ENCODE measurements around the gene CPT1A.
A peak's percentile ranks its signal among the peaks of the same experiment; 100 is the strongest.

Gene CPT1A

DNA sequence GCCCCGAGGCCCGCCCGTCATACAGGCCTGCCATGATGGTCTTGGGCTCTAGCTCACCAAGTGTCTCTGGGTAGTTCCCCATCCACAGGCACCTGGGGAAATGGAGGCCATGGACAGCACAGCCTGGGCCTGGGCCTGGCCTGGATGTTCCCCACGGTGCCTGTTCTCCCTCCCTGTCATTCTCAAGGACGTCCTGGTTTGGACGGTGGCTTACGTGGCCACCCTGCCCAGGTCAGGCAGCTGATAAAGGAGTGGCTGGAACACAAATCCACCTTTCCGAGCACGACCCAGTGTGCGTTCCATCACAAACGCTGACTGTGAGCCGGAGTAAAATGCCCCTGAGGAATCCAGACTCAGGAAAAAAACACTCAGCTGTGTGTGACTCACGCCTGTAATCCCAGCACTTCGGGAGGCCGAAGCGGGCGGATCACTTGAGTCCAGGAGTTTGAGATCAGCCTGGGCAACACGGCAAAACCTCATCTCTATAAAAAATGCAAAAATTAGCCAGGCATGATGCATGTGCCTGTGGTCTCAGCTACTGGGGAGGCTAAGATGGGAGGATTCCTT, 49.2 kb downstream of the CPT1A start:
- Histone ChIP-seq H3K4me1 (peaks cover 0 to 22% (median 8%) of the 10 kb centered on the region in 10 experiments; a peak in 11 of 20 replicates), H3K9ac (no peak overlapping the region), H3K27me3 (no peaks in the 10 kb centered on the region), H3K4me3 (no peak overlapping the region), H3K27ac (no peak overlapping the region), H4K20me1 (no peaks in the 10 kb centered on the region), H3K9me3 (replicated peaks in 1 of 11) (no peaks in the 10 kb centered on the region), H3K4me2 (peak overlapping the region in 3 of 11 experiments; percentile 45 to 62 (median 56); a peak in 6 of 22 replicates), H3K36me3 (peaks cover 18 to 92% (median 68%) of the 10 kb centered on the region in 11 experiments)
- TF ChIP-seq Cebpa-rat (IDR thresholded peaks at IDR 0.05): no peak

DNA sequence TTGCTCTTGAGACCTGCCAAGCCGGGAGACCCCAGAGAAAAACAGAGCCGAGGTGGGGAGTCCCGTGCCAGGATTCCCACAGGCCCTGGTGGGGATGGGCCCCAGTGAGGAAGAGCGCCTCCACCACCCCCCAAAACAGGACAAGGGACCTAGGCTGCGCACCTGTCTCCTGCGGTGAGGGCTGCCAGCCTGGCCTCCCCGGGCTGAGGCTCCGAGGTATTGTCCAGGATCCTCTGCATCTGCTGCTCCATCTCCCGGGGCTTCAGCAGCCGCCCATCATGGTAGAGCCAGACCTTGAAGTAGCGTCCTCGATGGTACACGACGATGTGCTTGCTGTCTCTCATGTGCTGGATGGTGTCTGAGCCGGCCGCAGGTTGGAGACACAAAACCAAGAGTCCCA, 57.1 kb downstream of the CPT1A start:
- Histone ChIP-seq H3K9me3 (replicated peaks in 1 of 11) (no peaks in the 10 kb centered on the region), H3K4me2 (no peak overlapping the region), H3K36me3 (peaks cover 33 to 91% (median 69%) of the 10 kb centered on the region in 11 experiments; a peak in 21 of 22 replicates), H4K20me1 (0 out of 22 replicates have a peak, but pooled peaks cover 0 to 2% (median 0%) of the 10 kb centered on the region in 11 experiments), H3K27me3 (no peaks in the 10 kb centered on the region), H3K9ac (no peak overlapping the region), H3K27ac (no peak overlapping the region), H3K4me1 (peaks cover 0 to 4% (median 0%) of the 10 kb centered on the region in 10 experiments; a peak in 2 of 20 replicates), H3K4me3 (no peak overlapping the region)
- TF ChIP-seq Cebpa-rat (IDR thresholded peaks at IDR 0.05): no peak

DNA sequence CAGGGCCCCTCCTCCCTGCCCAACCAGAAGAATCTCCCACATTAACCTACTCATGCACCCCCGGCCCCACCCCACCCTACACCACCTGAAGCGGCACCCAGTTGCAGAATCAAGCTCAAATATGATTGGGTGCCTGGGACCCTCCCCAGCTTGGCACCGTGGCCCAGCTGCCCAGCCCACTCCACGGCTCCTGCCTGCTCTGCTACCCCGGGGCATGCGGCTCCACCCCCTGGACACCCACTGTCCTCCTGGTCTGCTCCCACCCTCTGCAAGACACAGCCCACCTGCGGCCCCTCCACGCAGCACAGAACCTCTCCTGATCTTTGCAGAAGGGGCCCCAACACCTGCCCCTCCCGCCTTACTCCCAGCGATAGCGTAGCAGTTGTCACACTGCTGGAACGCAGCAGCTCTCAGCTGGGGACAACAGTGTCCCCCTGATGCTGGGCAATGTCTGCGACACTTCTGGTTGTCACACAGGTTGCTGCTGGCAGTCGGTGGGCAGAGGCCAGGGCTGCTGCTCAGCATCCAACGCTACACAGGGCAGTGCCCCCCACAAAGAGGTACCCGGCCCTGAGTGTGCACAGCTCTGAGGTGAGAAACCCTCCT, 58.4 kb downstream of the CPT1A start:
- peaks cover 33 to 96% (median 81%) of the 10 kb centered on the region in 11 experiments; a peak in 21 of 22 replicates for H3K36me3 ChIP-seq
- no peak overlapping the region for H3K4me3 ChIP-seq
- no peak overlapping the region for H3K27ac ChIP-seq
- peaks cover 0 to 4% (median 0%) of the 10 kb centered on the region in 10 experiments; a peak in 1 of 20 replicates for H3K4me1 ChIP-seq
- no peak overlapping the region for H3K4me2 ChIP-seq
- 0 out of 22 replicates have a peak, but pooled peaks cover 0 to 2% (median 0%) of the 10 kb centered on the region in 11 experiments for H4K20me1 ChIP-seq
- H3K27me3 ChIP-seq: no peaks in the 10 kb centered on the region
- no peak for TF ChIP-seq Cebpa-rat (IDR thresholded peaks at IDR 0.05)
- no peak overlapping the region for H3K9ac ChIP-seq
- no peaks in the 10 kb centered on the region for H3K9me3 ChIP-seq (replicated peaks in 1 of 11)

DNA sequence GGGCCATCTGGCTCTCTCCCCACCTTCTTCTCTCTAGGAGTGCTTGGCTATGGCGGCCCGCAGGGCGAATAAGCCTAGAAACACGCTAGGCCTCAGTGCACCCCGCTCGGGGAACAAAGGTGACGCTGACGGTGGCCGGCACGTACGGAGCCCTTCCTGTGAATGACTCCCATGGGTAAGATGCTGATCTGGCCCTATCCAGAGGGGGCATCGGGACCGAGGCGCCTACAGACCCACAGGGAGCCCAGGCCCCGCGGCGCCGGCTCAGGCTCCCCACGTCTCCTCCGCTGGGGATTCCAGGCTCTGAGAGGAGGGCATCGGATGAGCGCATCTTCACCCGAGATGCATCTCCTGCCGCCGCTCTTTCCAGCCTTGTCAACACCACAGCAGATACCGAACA, 59.0 kb downstream of the CPT1A start:
- peaks cover 0 to 4% (median 0%) of the 10 kb centered on the region in 10 experiments; a peak in 1 of 20 replicates for H3K4me1 ChIP-seq
- no peak overlapping the region for H3K4me2 ChIP-seq
- no peak for TF ChIP-seq Cebpa-rat (IDR thresholded peaks at IDR 0.05)
- H4K20me1 ChIP-seq: 0 out of 22 replicates have a peak, but pooled peaks cover 0 to 2% (median 0%) of the 10 kb centered on the region in 11 experiments
- H3K4me3 ChIP-seq: no peak overlapping the region
- H3K9ac ChIP-seq: no peak overlapping the region
- H3K9me3 ChIP-seq (replicated peaks in 1 of 11): no peaks in the 10 kb centered on the region
- H3K27me3 ChIP-seq: no peaks in the 10 kb centered on the region
- no peak overlapping the region for H3K27ac ChIP-seq
- peaks cover 33 to 96% (median 84%) of the 10 kb centered on the region in 11 experiments; a peak in 21 of 22 replicates for H3K36me3 ChIP-seq

DNA sequence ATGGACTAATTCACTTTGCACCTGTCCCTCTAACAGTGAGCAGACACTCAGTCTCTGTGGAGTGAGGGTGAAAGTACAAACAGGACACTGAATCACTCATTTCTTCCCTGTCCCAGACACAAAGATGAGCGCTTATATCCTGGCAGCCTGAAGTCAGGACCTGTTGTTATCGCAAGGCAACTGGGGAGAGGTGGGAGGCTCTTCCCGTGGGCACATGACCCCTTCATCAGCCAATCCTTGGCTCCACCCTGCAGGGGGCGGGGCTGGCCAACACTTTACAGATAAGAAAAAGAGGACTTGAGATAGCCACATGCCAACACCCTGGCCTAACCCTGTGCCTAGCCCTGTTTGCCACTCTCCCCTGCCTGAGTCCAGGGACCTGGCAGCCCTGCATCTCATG, 60.9 kb downstream of the CPT1A start:
- no peaks in the 10 kb centered on the region for H3K27me3 ChIP-seq
- no peak overlapping the region for H3K4me3 ChIP-seq
- H4K20me1 ChIP-seq: 0 out of 22 replicates have a peak, but pooled peaks cover 0 to 2% (median 0%) of the 10 kb centered on the region in 11 experiments
- H3K4me1 ChIP-seq: peaks cover 0 to 4% (median 0%) of the 10 kb centered on the region in 10 experiments; a peak in 1 of 20 replicates
- no peak overlapping the region for H3K27ac ChIP-seq
- no peaks in the 10 kb centered on the region for H3K9me3 ChIP-seq (replicated peaks in 1 of 11)
- no peak for TF ChIP-seq Cebpa-rat (IDR thresholded peaks at IDR 0.05)
- no peak overlapping the region for H3K9ac ChIP-seq
- H3K36me3 ChIP-seq: peaks cover 52 to 97% (median 90%) of the 10 kb centered on the region in 11 experiments; a peak in 21 of 22 replicates
- H3K4me2 ChIP-seq: no peak overlapping the region

DNA sequence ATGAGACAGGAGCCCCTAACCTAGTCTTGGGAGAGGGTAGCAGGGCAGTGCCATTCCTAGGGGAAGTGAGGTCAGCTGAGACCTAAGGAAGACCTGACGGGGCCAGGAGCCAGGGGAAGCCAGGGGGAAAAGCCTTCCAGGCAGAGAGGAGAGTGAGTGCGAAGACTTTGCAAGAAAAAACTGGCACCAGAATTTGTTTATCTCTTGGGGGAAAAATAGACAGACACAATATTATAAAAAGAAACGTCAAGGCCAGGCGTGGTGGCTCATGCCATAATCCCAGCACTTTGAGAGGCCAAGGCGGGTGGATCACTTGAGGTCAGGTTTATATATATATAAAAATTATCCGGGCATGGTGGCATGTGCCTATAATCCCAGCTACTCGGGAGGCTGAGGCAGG, 63.5 kb downstream of the CPT1A start:
- H3K4me2 ChIP-seq: no peak overlapping the region
- H3K36me3 ChIP-seq: peaks cover 66 to 98% (median 95%) of the 10 kb centered on the region in 11 experiments
- H3K27me3 ChIP-seq: no peaks in the 10 kb centered on the region
- H3K4me3 ChIP-seq: no peak overlapping the region
- no peaks in the 10 kb centered on the region for H3K9me3 ChIP-seq (replicated peaks in 1 of 11)
- no peak for TF ChIP-seq Cebpa-rat (IDR thresholded peaks at IDR 0.05)
- H3K27ac ChIP-seq: no peak overlapping the region
- H3K9ac ChIP-seq: no peak overlapping the region
- peaks cover 0 to 4% (median 0%) of the 10 kb centered on the region in 10 experiments; a peak in 1 of 20 replicates for H3K4me1 ChIP-seq
- H4K20me1 ChIP-seq: no peaks in the 10 kb centered on the region

DNA sequence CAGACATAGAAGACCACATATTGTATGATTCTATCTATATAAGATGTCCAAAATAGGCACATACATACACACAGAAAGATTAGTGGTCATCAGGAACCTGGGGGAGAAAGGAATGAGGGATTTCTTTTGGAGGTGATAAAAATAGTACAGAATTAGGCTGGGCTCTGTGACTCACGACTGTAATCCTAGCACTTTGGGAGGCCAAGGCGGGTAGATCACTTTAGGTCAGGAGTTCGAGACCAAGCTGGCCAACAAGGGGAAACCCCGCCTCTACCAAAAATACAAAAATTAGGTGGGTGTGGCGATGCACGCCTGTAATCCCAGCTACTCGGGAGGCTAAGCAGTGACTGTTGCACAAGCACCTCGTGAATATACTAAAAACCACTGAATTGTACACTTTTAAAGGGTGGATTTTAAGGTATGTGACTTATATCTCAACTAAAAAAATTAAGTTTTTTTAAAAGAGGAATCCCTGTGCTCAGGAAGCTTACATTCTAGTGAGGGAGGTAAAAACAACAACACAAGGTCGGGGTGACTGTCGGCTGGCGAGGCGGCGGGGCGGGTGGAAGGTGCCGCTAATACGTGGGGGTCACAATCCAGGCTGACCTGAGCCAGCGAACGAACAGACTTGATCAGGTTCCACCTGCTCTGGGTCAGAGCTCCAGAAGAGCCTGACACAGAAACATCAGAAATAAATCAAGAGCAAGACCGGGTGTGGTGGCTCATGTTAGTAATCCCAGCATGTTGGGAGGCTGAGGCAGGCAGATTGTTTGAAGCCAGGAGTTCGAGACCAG, 65.1 kb downstream of the CPT1A start:
- H3K4me3 ChIP-seq: no peak overlapping the region
- H3K9ac ChIP-seq: no peak overlapping the region
- H3K27me3 ChIP-seq: no peaks in the 10 kb centered on the region
- peaks cover 73 to 100% (median 94%) of the 10 kb centered on the region in 11 experiments for H3K36me3 ChIP-seq
- TF ChIP-seq Cebpa-rat (IDR thresholded peaks at IDR 0.05): no peak
- H3K9me3 ChIP-seq (replicated peaks in 1 of 11): no peaks in the 10 kb centered on the region
- H3K4me1 ChIP-seq: peaks cover 0 to 4% (median 0%) of the 10 kb centered on the region in 10 experiments; a peak in 1 of 20 replicates
- no peaks in the 10 kb centered on the region for H4K20me1 ChIP-seq
- no peak overlapping the region for H3K27ac ChIP-seq
- H3K4me2 ChIP-seq: no peak overlapping the region

DNA sequence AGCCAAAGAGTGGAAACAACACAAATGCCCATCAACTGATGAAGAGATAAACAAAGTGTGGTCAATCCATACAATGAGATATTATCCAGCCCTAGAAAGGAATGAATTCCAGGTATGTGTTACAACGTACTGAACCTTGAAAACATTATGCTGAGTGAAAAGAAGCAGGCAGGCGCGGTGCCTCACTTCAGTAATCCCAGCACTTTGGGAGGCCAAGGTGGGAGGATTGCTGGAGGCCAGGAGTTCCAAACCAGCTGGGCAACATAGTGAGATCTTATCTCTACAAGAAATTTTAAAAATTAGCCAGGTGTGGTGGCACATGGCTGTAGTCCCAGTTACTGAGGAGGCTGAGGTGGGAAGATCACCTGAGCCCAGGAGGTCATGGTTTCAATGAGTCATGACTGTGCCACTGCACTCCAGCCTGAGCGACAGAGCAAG, 65.7 kb downstream of the CPT1A start:
- Histone ChIP-seq H3K4me3 (no peak overlapping the region), H3K36me3 (peaks cover 75 to 100% (median 95%) of the 10 kb centered on the region in 11 experiments), H3K27me3 (no peaks in the 10 kb centered on the region), H3K9ac (no peak overlapping the region), H3K4me1 (peaks cover 0 to 4% (median 0%) of the 10 kb centered on the region in 10 experiments; a peak in 1 of 20 replicates), H3K27ac (no peak overlapping the region), H3K4me2 (no peak overlapping the region), H4K20me1 (0 out of 22 replicates have a peak, but pooled peaks cover 0 to under 1% (median 0%) of the 10 kb centered on the region in 11 experiments), H3K9me3 (replicated peaks in 1 of 11) (no peaks in the 10 kb centered on the region)
- TF ChIP-seq Cebpa-rat (IDR thresholded peaks at IDR 0.05): no peak

DNA sequence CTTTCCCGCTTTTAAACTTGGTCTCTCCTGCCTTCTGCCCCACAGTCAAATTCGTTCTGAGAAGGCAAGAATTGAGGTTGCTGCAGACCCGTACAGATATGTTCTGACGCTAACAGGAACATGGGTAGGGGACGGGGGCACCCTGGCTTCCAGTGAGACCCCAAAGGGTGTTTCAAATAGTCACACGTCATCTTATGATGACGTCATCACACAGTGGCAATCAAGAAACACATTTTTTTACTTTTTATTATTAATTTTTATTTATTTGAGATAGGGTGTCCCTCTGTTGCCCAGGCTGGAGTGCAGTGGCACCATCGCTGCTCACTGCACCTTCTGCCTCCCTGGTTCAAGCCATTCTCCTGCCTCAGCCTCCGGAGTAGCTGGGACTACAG, 67.5 kb downstream of the CPT1A start:
- Histone ChIP-seq H3K9ac (no peak overlapping the region), H3K4me3 (no peak overlapping the region), H3K27me3 (no peaks in the 10 kb centered on the region), H3K4me1 (no peaks in the 10 kb centered on the region), H3K4me2 (no peak overlapping the region), H3K27ac (no peak overlapping the region), H4K20me1 (0 out of 22 replicates have a peak, but pooled peaks cover 0 to 6% (median 0%) of the 10 kb centered on the region in 11 experiments), H3K9me3 (replicated peaks in 1 of 11) (no peaks in the 10 kb centered on the region), H3K36me3 (peaks cover 76 to 100% (median 95%) of the 10 kb centered on the region in 11 experiments)
- no peak for TF ChIP-seq Cebpa-rat (IDR thresholded peaks at IDR 0.05)
